ENCODE results near the gene IRAK2.
A peak's percentile ranks its signal among the peaks of the same experiment; 100 is the strongest.
"Not testable (repeated sequence)": the region's sequence is repeated elsewhere in the genome, so short reads cannot be mapped to it uniquely, and the experiment has no call there.

Gene IRAK2

DNA sequence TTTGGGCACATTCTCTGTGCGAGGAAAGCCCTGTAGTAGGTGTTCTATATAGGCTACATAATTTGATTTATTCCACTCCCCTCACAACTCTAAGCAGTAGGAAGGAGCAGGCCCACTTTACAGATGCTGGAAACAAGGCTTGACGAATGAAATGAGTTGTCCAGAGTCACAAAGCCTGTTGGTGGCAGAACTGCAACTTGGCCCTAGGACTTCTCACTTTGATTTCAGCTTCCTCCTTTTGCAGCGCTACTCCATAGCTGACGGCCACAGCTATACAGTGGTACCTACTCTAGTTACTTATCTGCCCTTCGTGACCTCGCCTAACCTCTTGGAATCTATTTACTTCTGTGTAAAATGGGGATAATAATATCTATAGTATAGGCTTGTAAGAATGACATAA, 2.5 kb upstream of the IRAK2 start:
- no peak overlapping the region for H3K4me3 ChIP-seq (replicated peaks; ENCODE audit: low read depth, low read length)
- TF ChIP-seq, protein P1, sequence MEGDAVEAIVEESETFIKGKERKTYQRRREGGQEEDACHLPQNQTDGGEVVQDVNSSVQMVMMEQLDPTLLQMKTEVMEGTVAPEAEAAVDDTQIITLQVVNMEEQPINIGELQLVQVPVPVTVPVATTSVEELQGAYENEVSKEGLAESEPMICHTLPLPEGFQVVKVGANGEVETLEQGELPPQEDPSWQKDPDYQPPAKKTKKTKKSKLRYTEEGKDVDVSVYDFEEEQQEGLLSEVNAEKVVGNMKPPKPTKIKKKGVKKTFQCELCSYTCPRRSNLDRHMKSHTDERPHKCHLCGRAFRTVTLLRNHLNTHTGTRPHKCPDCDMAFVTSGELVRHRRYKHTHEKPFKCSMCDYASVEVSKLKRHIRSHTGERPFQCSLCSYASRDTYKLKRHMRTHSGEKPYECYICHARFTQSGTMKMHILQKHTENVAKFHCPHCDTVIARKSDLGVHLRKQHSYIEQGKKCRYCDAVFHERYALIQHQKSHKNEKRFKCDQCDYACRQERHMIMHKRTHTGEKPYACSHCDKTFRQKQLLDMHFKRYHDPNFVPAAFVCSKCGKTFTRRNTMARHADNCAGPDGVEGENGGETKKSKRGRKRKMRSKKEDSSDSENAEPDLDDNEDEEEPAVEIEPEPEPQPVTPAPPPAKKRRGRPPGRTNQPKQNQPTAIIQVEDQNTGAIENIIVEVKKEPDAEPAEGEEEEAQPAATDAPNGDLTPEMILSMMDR (IDR thresholded peaks at IDR 0.05; ENCODE audit: insufficient read depth, low read length, poor library complexity, severe bottlenecking), result no peak
- no peaks in the 10 kb centered on the region for H3K27me3 ChIP-seq (replicated peaks; ENCODE audit: control insufficient read depth, insufficient read depth, low read length)
- H3K36me3 ChIP-seq (ENCODE audit: control insufficient read depth, insufficient read depth, low read length), result no peaks in the 10 kb centered on the region
- no peak for DNase-seq (ENCODE audit: extremely low read depth, insufficient read length)

DNA sequence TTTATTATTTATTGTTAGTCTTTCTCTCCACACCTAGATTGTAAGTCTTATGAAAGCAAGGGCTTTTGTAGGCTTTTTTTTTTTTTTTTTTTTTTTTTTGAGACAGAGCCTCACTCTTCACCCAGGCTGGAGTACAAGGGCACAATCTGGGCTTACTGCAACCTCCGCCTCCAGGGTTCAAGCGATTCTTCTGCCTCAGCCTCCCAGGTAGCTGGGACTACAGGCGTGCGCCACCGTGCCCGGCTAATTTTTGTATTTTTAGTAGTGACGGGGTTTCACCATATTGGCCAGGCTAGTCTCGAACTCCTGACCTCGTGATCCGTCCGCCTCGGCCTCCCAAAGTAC, 546 bp upstream of the IRAK2 start:
- not testable (repeated sequence) for H3K27me3 ChIP-seq (replicated peaks; ENCODE audit: control insufficient read depth, insufficient read depth, low read length); H3K36me3 ChIP-seq (ENCODE audit: control insufficient read depth, insufficient read depth, low read length); DNase-seq (ENCODE audit: extremely low read depth, insufficient read length)
- H3K4me3 ChIP-seq (replicated peaks; ENCODE audit: low read depth, low read length), result peak overlapping the region; percentile 96

DNA sequence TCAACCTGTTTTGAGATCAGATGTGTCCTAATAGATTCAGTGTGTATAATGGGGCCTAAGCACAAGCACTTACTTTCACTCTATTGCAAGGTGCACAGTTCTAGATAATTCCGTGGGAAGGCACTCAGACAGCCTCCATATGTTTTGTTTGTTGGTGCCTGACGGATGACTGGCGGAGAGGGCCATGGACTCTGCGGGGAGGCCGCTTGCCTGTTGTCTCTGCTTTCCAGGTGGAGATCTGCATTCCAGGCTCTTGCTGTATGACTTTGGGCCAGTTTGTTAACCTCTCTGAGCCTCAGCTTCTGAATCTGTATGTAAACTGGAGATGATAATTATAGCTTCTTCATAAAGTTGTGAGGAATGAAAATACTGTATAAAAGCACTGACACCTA, 1.5 kb downstream of the IRAK2 start:
- Histone ChIP-seq H3K27me3 (replicated peaks; ENCODE audit: control insufficient read depth, insufficient read depth, low read length) (no peaks in the 10 kb centered on the region), H3K4me3 (replicated peaks; ENCODE audit: low read depth, low read length) (no peak overlapping the region), H3K36me3 (ENCODE audit: control insufficient read depth, insufficient read depth, low read length) (0 out of 2 replicates have a peak, but pooled peaks cover 1% of the 10 kb centered on the region)
- DNase-seq (ENCODE audit: extremely low read depth, insufficient read length), result no peak
- TF ChIP-seq, protein P1 (IDR thresholded peaks at IDR 0.05; ENCODE audit: insufficient read depth, low read length, poor library complexity, severe bottlenecking), result no peak

DNA sequence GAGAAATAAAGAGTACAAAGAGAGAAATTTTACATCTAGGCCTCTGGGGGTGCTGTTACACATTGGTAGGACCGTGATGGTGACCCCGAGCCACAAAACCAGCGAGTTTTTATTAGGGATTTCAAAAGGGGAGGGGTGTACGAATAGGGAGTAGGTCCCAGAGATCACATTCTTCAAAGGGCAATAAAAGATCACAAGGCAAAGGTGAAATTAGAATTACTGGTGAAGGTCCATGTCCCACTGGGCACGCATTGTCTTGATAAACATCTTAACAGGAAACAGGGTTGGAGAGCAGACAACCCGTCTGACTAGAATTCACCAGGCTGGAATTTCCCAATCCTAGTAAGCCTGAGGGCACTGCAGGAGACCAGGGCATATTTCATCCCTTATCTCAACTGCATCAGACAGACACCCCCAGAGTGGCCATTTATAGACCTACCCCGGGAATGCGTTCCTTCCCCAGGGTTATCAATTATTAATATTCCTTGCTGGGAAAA, 4.3 kb downstream of the IRAK2 start:
- H3K36me3 ChIP-seq (ENCODE audit: control insufficient read depth, insufficient read depth, low read length), result 0 out of 2 replicates have a peak, but pooled peaks cover 1% of the 10 kb centered on the region
- TF ChIP-seq, protein P1 (IDR thresholded peaks at IDR 0.05; ENCODE audit: insufficient read depth, low read length, poor library complexity, severe bottlenecking), result no peak
- no peak for DNase-seq (ENCODE audit: extremely low read depth, insufficient read length)
- no peak overlapping the region for H3K4me3 ChIP-seq (replicated peaks; ENCODE audit: low read depth, low read length)
- H3K27me3 ChIP-seq (replicated peaks; ENCODE audit: control insufficient read depth, insufficient read depth, low read length), result no peaks in the 10 kb centered on the region

DNA sequence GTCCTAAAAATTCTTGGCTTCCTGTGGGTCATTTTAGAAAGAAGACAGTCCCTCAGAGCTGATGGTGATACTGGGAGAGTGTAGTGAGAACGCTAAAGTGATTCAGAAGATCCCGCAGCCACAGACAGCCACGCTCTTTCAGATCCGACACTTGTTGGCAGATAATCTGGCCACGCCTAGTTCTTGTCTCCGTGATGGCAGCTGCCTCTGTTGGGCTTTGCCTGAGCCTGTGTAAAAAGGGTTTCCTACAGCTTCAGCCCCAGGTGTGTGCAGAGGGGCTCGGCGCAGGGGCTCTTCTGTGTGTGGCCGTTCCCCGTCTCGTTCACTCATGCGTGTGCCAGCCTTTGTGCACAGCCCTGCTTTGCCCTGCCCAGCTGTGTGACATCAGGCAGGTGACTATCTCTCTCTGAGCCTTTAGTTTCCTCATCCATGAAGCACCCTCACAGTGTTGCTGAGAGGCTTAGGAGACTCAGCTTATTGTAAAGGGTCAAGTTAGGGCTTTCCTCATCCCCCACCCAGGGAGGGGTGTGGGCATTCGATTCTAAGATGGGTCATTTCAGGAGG, 6.3 kb downstream of the IRAK2 start:
- Histone ChIP-seq H3K36me3 (ENCODE audit: control insufficient read depth, insufficient read depth, low read length) (0 out of 2 replicates have a peak, but pooled peaks cover 1% of the 10 kb centered on the region), H3K4me3 (replicated peaks; ENCODE audit: low read depth, low read length) (no peak overlapping the region), H3K27me3 (replicated peaks; ENCODE audit: control insufficient read depth, insufficient read depth, low read length) (no peaks in the 10 kb centered on the region)
- no peak for DNase-seq (ENCODE audit: extremely low read depth, insufficient read length)
- TF ChIP-seq, protein P1 (IDR thresholded peaks at IDR 0.05; ENCODE audit: insufficient read depth, low read length, poor library complexity, severe bottlenecking), result no peak

DNA sequence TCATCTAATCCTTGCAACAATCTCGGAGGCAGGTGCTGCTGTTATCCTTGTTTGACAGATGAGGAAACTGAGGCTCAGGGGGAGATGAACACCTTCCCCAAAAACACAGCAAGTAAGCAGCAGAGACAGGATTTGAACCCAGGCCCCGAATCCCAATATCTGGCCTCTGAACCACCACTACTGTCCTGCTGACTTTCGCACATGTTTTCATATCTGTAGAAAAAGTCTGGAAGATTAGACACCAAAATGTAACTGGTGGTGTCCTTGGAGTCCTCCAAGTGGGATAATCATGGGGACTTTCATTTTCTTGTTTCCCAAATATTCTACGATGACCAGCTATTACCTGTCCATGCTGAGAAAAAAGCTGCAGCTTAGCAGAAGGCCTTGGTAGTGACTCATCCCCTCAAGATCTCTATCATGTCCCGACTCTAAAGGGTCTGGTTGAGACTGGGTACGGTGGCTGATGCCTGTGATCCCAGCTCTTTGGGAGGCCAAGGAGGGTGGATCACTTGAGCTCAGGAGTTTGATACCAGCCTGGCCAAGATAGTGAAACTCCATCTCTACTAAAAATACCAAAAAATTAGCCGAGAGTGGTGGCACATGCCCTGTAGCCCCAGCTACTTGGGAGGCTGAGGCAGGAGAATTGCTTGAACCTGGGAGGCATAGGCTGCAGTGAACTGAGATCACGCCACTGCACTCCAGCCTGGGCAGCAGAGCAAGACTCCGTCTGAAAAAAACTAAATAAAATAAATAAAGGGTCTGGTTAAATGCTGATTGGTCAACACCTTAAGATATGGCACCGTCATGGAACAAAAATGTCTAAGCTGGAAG, 8.6 kb downstream of the IRAK2 start:
- TF ChIP-seq, protein P1 (IDR thresholded peaks at IDR 0.05; ENCODE audit: insufficient read depth, low read length, poor library complexity, severe bottlenecking), result no peak
- Histone ChIP-seq H3K27me3 (replicated peaks; ENCODE audit: control insufficient read depth, insufficient read depth, low read length) (no peaks in the 10 kb centered on the region), H3K36me3 (ENCODE audit: control insufficient read depth, insufficient read depth, low read length) (0 out of 2 replicates have a peak, but pooled peaks cover 1% of the 10 kb centered on the region), H3K4me3 (replicated peaks; ENCODE audit: low read depth, low read length) (no peak overlapping the region)
- no peak for DNase-seq (ENCODE audit: extremely low read depth, insufficient read length)
